Right hindlimb (tissue), 1 donor: ENCODE data around the gene ZNF684.
"Not testable (repeated sequence)": the region's sequence is repeated elsewhere in the genome, so short reads cannot be mapped to it uniquely, and the experiment has no call there.

Experiments
- DNase-seq: peaks from one replicate; pipeline ENCODE4 v3.0.0-alpha.2; 2018

The ZNF684 gene

DNA sequence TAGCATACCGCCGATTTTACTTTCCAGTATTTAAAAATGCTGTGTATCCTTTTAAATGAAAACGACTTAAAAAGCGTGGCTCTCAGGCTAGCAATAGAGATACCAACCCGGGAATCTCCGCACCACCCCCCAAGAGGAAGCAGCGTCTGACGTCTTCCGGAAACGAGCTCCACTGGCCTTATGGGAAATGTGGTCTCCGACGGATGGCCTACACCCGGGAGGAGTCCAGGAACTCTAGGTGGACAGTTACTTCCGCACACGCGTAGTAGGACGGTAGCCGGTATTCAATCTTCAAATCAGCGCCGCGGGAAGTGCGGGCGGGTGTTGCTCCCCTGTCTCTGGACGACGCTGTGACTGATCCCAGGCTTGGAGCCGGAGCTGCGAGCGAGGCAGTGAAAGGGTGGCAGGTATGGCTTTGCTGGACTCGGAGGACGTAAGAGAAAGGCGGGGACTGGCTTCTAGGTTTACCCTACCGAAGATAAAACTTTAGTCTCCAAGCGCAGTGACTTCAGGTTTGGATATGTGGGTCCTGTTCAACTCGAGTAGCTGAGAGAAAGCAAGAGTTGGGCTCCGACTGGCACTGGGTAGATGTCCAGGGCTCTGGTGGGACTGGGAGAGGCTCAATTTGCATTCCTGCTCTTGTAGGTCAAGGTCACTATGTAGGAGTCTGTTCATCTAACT is at the start of gene ZNF684:
Gene ZNF684 (plus strand): TSS at position 257 of the 681 bp plus-strand sequence. CDS start 1,530 bp downstream, outside the sequence.
- peak; percentile 94 for DNase-seq

- no peak for DNase-seq
These were observed 36.0 kb upstream of the ZNF684 start for GRCh38 chr1:40495315-40495903.

- DNase-seq: not testable (repeated sequence)
These were observed 28.8 kb upstream of the ZNF684 start for GRCh38 chr1:40502651-40503050.

GRCh38 chr1:40507973-40508372 is 23.5 kb upstream of the ZNF684 start:
- DNase-seq: no peak

DNA sequence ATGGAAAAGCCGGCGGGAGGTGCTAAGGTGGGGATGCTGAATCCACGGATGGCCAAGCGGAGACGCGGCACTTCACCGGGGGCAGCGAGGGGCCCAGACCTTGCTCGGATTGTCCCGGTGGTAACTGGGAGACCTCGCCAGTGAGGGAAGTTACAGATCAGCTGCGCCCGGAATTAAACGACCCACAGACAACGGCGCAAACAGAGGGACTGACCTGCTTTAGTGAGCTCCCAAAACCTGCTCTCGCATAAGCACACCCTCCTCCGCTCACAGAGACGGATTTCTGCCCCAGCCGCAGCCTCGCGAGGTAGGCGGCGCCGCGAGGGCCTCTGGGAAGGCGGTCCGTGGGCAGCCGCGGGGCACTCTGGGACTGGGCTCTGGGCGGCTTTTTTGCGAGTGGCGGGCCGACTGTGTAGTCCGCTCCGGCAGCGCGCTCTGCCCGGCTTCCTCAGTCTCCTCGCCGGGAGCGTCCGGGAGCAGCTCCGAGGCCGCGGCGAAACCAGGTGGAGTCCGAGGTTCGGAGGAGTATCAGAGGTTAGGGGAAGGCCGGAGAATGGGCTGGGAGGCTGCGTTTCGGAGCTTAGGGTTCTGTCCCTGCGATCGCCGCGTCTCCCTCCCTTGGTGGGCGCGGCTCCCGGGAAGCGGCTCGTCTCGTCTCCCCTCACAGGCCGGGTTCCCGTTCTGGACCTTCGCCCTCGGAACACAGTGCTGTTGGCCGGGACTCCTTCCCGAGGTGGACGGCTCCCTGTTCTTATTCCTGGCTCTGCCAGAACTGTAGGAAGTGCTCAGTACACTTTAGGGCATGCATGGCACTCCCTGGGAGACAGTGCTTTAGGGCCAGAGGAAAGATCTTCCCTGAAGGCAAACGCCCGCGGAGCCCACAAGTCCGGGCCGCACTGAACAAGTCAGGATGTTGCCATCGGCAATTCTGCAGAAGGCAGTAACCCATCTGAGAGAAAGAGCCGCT is 22.8 kb upstream of the ZNF684 start, which contains the start of gene EXO5:
Gene EXO5 (plus strand): TSS at position 393 of the 967 bp plus-strand sequence. CDS start 5,778 bp downstream, outside the sequence.
- DNase-seq: peak; percentile 91

DNA sequence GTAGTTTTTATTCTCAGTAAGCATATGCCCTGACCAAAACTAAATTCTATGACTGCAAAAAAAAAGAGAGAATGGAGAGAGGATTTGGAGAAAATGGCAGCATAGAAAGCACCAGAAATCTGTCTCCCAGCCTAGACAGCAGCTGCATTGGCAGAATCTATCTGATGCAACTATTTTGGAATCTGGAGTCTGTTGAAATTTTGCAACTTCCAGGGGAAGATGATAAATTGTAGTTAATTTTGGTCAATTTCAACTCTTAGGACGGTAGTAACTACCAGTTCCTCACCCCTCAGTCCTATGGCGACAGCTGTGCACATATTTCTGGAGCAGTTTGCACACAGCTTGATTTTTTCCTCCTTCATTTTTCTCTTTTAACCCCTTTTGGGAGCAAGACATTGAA is 11.9 kb upstream of the ZNF684 start:
- no peak for DNase-seq

DNA sequence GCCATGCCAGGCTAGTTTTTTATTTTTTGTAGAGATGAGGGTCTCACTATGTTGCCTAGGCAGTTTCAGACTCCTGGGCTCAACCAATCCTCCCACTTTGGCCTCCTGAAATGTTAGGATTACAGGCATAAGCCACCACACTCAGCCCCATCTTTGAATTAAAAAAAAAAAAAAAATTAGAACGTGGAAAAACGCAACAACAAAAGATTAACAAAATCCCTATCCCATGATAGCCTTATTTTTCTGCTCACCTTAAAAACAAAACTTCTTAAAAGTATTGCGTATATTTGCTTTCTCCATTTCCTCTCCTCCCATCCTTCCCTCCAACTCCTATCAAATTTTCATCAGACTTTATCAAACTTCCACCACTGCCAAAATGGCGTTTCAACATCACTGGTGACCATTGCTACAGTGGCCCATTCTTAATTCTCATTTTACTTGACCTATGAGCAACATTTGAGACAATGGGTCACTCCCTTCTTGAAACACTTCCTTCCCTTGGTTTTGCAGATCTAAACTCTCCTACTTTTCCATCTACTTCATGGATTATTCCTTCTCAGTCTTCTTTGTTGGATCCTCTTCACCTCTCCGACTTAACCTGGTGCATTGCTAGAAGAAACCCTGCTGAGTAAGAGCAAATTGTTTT is 579 bp upstream of the ZNF684 start:
- DNase-seq: no peak

- no peak for DNase-seq
These were observed 589 bp downstream of the ZNF684 start for GRCh38 chr1:40532062-40532389.

- DNase-seq: no peak
These were observed 1.5 kb downstream of the ZNF684 start for GRCh38 chr1:40532844-40533424.

GRCh38 chr1:40534589-40534988 is 3.2 kb downstream of the ZNF684 start:
- no peak for DNase-seq

DNA sequence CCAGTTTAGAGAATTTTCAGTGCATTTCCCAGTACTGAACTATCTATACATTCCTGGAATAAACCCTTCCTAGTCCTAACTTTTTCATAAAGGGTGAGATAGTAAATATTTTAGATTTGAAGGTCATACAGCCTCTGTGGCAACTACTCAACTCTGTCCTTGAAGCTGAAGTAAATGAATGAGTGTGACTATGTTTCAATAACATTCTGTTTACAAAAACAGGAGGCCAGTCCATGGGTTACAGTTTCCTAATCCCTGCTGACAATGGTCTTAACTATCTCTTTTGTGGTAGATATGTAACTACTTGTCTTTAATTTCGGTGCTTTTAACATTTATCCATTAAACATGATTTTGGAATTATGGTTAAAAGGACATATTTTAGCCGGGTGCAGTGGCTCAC is 4.3 kb downstream of the ZNF684 start:
- DNase-seq: no peak

DNA sequence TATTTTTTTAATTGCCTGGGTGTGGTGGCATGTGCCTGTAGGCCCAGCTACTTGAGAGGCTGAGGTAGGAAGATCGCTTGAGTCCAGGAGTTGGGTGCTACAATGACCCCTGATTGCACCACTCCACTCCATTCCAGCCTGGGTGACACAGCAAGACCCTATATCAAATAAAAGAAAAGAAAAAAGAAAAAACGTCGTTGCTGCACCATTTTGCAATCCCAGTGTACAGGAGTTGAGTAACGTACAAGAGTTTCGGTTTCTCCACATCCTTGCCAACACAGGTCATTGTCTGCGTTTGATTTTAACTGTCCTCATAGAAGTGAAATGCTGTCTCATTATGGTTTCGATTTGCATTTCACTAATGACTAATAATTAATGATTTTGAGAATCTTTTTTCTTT is 7.9 kb downstream of the ZNF684 start:
- no peak for DNase-seq

DNA sequence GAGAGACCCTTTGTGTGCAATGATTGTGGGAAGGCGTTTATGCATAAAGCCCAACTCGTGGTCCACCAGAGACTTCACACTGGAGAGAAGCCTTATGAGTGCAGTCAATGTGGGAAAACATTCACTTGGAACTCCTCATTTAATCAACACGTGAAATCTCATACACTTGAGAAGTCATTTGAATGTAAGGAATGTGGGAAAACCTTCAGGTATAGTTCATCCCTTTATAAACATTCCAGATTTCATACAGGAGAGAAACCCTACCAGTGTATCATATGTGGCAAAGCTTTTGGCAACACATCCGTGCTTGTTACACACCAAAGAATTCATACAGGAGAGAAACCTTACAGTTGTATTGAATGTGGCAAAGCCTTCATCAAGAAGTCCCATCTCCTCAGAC is 15.5 kb downstream of the ZNF684 start:
- DNase-seq: no peak

DNA sequence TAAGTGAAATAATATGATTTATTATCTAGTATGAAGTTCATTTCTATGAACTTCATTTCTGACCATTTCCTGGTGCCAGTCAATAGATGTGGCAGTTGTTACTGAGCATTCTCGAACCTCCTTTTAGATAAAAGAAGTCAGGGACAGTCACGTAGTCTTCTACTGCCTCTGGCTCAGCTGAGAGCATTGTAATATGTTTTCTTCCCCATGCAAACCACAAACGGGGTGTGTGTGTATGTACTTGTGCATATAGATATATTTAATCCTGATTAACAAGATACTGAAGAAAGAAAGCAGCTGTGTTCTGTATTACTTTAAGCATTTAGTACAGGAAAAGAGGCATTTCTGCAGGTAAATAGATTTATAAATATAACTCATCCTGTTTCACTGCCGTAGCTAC is 21.6 kb downstream of the ZNF684 start:
- no peak for DNase-seq

DNA sequence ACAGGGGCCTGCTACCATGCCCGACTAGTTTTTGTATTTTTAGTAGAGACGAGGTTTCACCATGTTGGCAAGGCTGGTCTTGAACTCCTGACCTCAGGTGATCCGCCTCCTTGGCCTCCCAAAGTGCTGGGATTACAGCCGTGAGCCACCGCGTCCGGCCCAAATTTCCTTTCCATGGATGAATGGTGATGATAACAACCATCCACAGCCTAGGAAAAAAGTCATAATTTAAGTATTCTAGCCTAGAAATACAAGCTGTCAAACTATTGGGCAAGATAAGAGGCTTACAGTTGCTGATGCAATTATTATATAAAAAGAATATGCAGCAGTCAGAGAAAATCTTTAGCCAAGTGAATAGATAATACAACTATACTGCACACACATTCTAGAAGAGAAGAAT is 23.4 kb downstream of the ZNF684 start:
- DNase-seq: not testable (repeated sequence)

- no peak for DNase-seq
These were observed 24.7 kb downstream of the ZNF684 start for GRCh38 chr1:40556121-40556520.

DNA sequence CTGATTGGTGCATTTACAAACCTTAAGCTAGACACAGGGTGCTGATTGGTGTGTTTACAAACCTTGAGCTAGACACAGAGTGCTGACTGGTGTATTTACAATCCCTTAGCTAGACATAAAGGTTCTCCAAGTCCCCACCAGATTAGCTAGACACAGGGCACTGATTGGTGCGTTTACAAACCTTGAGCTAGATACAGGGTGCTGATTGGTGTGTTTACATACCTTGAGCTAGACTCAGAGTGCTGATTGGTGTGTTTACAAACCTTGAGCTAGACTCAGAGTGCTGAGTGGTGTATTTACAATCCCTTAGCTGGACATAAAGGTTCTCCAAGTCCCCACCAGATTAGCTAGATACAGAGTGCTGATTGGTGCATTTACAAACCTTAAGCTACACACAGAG is 26.8 kb downstream of the ZNF684 start:
- not testable (repeated sequence) for DNase-seq

- no peak for DNase-seq
These were observed 30.7 kb downstream of the ZNF684 start for GRCh38 chr1:40562185-40562584.

GRCh38 chr1:40563266-40563665 is 31.8 kb downstream of the ZNF684 start:
- no peak for DNase-seq

- no peak for DNase-seq
These were observed 33.1 kb downstream of the ZNF684 start for GRCh38 chr1:40564506-40564905.

DNA sequence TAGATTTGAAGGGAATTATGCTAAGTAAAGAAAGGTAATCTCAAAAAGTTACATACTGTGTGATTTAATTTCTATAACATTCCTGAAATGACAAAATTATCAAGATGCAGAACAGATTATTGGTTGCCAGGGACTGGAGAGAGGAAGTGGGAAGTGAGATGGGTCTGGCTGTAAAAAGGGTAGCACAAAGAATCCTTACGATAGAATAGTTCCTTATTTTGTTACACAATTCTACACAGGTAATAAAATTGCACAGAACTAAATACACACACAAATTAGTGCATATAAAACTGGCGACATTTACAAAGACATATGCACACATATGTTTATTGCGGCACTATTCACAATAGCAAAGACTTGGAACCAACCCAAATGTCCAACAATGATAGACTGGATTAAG is 33.5 kb downstream of the ZNF684 start:
- DNase-seq: no peak

DNA sequence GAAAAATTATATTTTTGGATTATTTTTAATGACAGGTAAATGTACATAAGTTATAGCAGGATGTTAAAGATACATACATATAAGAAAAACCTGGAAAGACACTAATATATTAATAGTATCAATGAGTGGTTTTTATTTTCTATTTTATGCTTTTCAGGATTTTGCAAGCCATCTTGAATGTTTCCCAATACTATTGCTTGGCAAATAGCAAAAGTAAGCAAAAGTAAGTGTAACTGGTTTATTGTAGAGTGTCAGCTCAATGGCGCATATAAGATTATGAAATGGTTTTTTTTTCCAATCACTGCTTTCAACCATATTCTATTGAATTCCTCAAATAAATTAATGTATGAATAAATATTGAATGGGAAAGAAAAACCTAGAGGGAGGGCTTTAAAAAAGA is 36.4 kb downstream of the ZNF684 start:
- no peak for DNase-seq

GRCh38 chr1:40574805-40575204 is 43.4 kb downstream of the ZNF684 start:
- not testable (repeated sequence) for DNase-seq
